GM21515 (cell line): ENCODE measurements around the gene NPAS2.

ENCODE experiments used
- ATAC-seq: cut with Tn5 transposase; IDR thresholded peaks from one replicate; pipeline ENCODE4 v1.9.1; 2021; ENCODE audit not compliant: unreplicated experiment

Gene NPAS2

DNA sequence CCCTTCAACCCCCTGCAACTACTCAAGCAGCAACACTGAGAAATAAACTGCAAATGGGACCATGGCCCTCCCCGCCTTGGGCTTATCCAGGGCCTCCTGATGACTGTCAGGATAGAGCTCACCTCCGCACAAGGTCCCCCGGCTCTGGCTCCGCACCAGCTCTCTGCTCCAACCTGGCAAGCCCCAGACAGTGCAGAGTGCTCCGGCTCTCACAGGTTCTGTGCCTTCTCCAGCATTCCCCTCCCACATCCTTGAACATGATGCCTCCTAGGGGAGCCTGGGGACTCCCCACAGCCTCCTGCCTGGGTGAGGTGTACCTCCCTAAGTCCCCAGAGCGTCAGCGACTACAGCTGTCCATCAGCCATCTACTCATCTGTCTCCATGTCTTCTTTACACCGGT, 26.7 kb upstream of the NPAS2 start:
- ATAC-seq = no peak

DNA sequence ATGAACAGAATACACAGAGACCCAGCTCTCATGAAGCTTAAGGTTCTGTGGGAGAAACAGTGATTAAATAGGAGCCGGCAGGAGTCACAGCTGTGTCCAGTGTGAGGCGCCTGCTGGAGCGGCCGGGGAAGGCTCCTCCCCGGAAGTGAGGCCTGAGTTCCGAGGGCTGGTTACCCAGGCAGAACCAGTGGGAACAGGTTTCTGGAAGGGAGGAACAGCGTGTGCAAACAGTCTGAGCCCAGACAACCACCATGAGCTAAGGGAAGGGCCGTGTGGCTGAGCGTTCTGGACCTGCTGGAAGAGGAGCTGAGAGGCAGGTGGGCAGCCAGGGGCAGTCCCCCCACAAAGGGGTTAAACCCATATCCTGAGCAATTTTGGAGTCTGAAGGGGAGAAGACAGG, 26.0 kb upstream of the NPAS2 start:
- no peak for ATAC-seq

GRCh38 chr2:100796499-100797100, 23.3 kb upstream of the NPAS2 start:
- no peak for ATAC-seq

- ATAC-seq = no peak
These were observed 20.3 kb upstream of the NPAS2 start for GRCh38 chr2:100799686-100800085.

DNA sequence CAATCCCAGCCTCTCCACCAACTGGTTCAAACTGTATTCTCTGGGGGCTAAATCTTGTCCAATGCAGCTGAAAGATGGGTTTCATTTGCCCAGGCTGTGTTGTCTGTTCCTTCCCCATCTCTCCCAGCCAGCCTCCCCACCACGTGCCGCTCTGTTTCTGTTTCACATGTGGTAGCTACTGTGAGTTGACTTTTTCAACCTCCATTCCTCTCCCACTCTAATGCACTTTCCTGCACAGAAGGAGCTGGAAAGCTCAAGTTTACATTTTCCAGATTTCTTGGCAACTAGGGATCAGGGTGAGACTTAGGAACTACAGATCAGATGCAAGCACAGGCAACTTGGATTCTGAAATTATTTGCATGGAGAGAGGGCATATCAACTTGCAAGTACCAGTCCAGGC, 19.0 kb upstream of the NPAS2 start:
- ATAC-seq = no peak

DNA sequence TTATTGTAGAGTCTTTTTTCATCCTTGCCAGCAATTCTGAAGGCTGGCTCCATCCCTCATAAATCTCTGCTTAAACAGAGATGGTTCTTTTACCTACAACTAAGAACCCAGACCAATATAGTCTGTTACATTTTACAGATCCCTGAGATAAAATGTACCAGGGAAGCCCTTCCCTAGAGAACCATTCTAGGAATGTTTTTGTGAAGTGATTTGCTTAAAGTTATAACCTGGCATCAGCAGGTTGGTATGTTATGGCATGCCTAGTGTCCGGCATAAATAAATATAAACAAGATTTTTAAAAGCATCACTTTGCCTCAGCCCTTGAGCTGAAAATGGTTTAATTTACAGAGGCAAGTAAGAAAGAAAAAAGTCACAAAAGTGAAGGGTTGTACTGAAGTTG, 18.5 kb upstream of the NPAS2 start:
- no peak for ATAC-seq

GRCh38 chr2:100802066-100802465, 17.9 kb upstream of the NPAS2 start:
- no peak for ATAC-seq

- ATAC-seq = no peak
These were observed 16.6 kb upstream of the NPAS2 start for GRCh38 chr2:100803334-100803733.

GRCh38 chr2:100806550-100806949, 13.4 kb upstream of the NPAS2 start:
- ATAC-seq = no peak

DNA sequence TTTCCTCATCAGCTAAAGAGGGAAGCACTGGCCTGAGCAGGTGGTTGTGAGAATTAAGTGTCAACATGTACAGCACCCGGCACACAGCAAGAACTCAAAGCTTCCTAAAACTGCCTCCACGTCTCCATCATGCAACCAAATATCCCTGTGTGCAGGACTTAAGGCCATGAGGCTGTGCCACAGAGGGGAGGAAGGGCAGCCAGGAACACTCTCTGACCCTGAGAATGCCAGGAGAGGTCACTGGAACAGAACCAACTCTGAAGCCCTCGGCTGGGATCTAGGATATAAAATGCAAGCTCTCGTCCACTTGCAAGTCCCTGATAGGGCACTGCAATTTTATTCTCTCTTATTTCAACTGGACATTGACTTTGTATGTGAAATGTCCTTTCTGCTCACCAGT, 12.2 kb upstream of the NPAS2 start:
- no peak for ATAC-seq

- ATAC-seq = no peak
These were observed 11.4 kb upstream of the NPAS2 start for GRCh38 chr2:100808582-100808981.

DNA sequence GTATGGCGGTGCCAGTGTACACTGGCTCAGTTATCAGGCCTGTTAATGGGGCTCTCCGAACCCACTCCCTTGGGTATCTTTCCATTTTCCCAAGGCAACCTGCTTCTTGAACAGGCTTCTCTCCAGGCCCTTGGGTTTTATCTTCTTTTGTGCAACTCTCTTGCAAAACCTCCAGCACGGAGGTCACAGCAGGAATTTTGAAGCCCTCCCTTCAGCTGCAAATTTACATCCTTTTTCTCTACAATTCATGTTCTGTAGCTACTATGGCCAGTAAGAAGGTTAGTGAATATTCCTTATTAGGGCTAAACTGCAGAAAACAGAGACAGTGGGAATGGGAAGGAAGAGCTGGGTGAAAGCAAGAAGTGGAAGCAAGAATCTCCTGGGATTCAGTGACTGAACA, 10.4 kb upstream of the NPAS2 start:
- no peak for ATAC-seq

GRCh38 chr2:100810603-100811145, 9.3 kb upstream of the NPAS2 start:
- ATAC-seq = no peak

GRCh38 chr2:100812116-100812515, 7.8 kb upstream of the NPAS2 start:
- ATAC-seq = no peak

GRCh38 chr2:100812573-100812972, 7.4 kb upstream of the NPAS2 start:
- no peak for ATAC-seq

GRCh38 chr2:100813527-100813926, 6.4 kb upstream of the NPAS2 start:
- ATAC-seq = no peak

DNA sequence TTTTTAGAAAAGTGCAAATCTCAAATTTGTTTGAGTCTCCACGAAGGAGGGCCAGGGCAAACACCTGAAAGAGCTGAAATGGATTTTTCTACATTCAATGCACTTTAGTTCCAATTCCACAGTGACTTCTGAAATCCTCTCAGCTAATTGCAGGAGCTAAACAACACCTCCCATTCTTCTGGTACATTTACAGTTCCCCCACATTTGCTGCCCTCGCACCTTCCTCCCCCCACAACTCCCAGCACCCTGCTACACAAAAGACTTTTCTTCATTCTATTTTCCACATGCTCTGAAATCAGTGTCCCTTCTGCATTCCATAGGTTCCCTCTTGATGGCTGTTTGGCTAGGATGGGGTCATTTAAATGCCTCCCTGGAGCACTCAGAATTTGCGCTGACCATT, 5.9 kb upstream of the NPAS2 start:
- ATAC-seq = no peak

- no peak for ATAC-seq
These were observed 5.5 kb upstream of the NPAS2 start for GRCh38 chr2:100814453-100814852.

DNA sequence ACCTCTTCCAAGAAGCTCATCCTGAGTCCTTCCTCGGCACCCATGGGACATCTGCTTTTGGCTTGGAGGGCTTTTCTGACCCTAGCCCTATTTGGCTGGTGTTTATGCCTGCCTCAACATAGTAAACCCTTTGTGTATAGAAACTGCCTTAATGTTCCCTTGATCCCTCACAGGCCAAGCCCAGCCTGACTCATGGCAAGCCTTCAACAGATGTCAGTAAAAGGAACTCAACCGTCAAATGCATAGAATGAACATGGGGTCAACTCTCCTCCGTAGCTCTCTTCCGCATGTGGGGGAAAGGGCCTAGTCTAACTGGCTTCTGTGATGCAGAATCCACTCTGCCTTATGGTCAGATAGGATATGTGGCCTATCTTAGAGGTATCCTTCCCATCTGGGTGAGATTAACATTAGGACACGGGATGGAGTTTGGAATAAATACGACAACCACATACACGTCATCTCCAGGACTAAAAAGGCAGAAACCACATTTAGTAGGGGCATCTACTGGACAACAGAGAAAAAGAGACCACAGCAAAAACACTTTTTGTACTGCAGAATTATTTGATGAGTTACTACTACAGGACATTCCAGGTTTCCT, 2.5 kb upstream of the NPAS2 start:
- ATAC-seq = no peak

- ATAC-seq = no peak
These were observed 1.8 kb upstream of the NPAS2 start for GRCh38 chr2:100818003-100818605.

DNA sequence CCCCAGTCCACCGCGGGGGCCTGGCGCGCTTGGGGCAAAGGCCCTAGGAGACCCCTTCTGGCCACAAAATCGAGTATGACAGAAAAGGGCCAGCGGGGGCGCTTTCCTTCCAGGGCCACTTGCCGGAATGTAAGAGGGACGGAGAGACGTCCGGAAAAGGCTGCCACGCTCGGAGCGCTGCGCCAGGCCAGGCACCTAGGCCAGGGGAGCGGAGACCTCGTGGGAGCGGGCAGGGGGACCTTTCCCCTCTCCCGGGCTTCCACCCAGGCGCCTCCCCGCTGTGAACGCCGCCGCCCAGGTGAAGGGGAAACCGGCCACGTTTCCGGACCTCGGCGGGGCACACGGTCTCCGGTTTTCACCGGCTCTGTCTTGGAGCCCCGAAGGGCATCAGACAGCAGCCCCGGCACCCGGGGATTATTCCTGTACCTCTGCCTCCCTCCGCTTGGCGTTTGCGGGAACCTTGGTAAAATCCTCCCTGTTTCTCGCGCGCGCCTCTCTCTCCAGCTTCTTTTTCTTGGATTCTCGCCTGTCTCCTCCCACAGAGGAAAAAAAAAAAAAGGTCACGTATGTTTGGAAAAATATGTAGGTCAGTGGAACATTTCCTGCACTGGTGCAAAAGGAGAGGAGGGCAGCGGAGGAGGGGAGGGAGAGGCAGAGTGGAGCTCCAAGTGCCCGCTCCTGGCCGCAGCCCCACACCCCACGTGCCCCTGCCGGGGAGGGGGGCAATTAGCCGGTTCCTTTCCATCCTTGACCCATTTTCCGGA, 1.2 kb upstream of the NPAS2 start:
- ATAC-seq = no peak

- no peak for ATAC-seq
These were observed 259 bp downstream of the NPAS2 start for GRCh38 chr2:100820273-100820522.
